PC-3 (cell line): ENCODE data around the gene TBC1D13. TPM values are rescaled to one million over a fixed set of nuclear protein-coding genes. Genes with fewer than 3 reads are reported as not detected.

Source experiments
- ATAC-seq: fragments of 200-7000 bp; cut with Tn5 transposase; 2 replicates; pipeline ENCODE4 v1.9.1; 2020; ENCODE audit warnings: mild to moderate bottlenecking, moderate library complexity
- BruUV-seq: library from RNA; stranded (reverse); fragments of 400-500 nt; replicated peaks from 2 replicates; lab custom pipeline; 2021; lab: Mats Ljungman, UMichigan
- CTCF ChIA-PET: fragments of 300-600 bp; sonication (Branson Sonifier 250); formaldehyde crosslinking; loops from one replicate; lab custom pipeline; 2022; ENCODE audit warnings: antibody characterized with exemption; lab: Charles Lee
- POLR2A ChIA-PET: fragments of 300-600 bp; sonication (Branson Sonifier 250); formaldehyde crosslinking; loops from one replicate; lab custom pipeline; 2022; ENCODE audit warnings: antibody characterized with exemption; ENCODE audit not compliant: unreplicated experiment; lab: Charles Lee
- DNase-seq: peaks from one replicate; pipeline ENCODE4 v3.0.0-alpha.2; 2015
- H2AFZ ChIP-seq: fragments of 300-600 bp; sonication (generic); 2 replicates; pipeline ENCODE4 v1.6.0; 2016; ENCODE audit warnings: antibody characterized with exemption, low read length
- H3F3A ChIP-seq: fragments of 300-600 bp; sonication (generic); one replicate; pipeline ENCODE4 v1.6.0; 2017; ENCODE audit warnings: antibody characterized with exemption, low read length, control low read depth, mild to moderate bottlenecking; ENCODE audit not compliant: unreplicated experiment
- H3K27ac ChIP-seq: fragments of 300-600 bp; sonication (generic); 2 replicates; pipeline ENCODE4 v1.5.1; 2016; ENCODE audit warnings: mild to moderate bottlenecking, low read length
- H3K27me3 ChIP-seq: fragments of 300-600 bp; sonication (generic); 2 replicates; pipeline ENCODE4 v1.6.1; 2016; ENCODE audit warnings: low read length, mixed read lengths
- H3K36me3 ChIP-seq: fragments of 300-600 bp; sonication (generic); 2 replicates; pipeline ENCODE4 v1.6.1; 2016; ENCODE audit warnings: low read depth, mixed run types, low read length, mixed read lengths
- H3K4me1 ChIP-seq: fragments of 300-600 bp; sonication (generic); 2 replicates; pipeline ENCODE4 v1.5.1; 2016; ENCODE audit warnings: low read length; ENCODE audit not compliant: insufficient read depth
- H3K4me2 ChIP-seq: fragments of 300-600 bp; sonication (generic); 2 replicates; pipeline ENCODE4 v1.6.0; 2016; ENCODE audit warnings: low read length
- H3K4me3 ChIP-seq: fragments of 300-600 bp; sonication (generic); 2 replicates; pipeline ENCODE4 v1.5.1; 2016; ENCODE audit warnings: mild to moderate bottlenecking, low read length, mixed read lengths
- H3K79me2 ChIP-seq: fragments of 300-600 bp; sonication (generic); 2 replicates; pipeline ENCODE4 v1.6.1; 2017; ENCODE audit warnings: low read length, mixed read lengths
- H3K9ac ChIP-seq: fragments of 300-600 bp; sonication (generic); 2 replicates; pipeline ENCODE4 v1.6.0; 2016; ENCODE audit warnings: mild to moderate bottlenecking, low read length
- H3K9me2 ChIP-seq: fragments of 300-600 bp; sonication (generic); replicated peaks from 2 replicates; pipeline ENCODE4 v1.6.1; 2016; ENCODE audit warnings: mixed run types, low read length, mixed read lengths
- H3K9me3 ChIP-seq: fragments of 300-600 bp; sonication (generic); 2 replicates; pipeline ENCODE4 v1.6.1; 2016; ENCODE audit warnings: low read length, mixed read lengths
- H4K20me1 ChIP-seq: fragments of 300-600 bp; sonication (generic); 2 replicates; pipeline ENCODE4 v1.6.1; 2016; ENCODE audit warnings: low read length, mixed read lengths
- CTCF ChIP-seq: fragments of 300-600 bp; sonication (generic); conservative IDR thresholded peaks from 2 replicates; pipeline ENCODE4 v1.5.1; 2017; ENCODE audit warnings: antibody characterized with exemption, low read depth, mild to moderate bottlenecking, low read length
- EZH2 ChIP-seq: fragments of 300-600 bp; sonication (generic); IDR thresholded peaks from one replicate; pipeline ENCODE4 v1.6.1; 2017; ENCODE audit warnings: antibody characterized with exemption, mild to moderate bottlenecking, low read length; ENCODE audit not compliant: unreplicated experiment
- EZH2phosphoT487 ChIP-seq: fragments of 300-600 bp; sonication (generic); IDR thresholded peaks from 2 replicates; pipeline ENCODE4 v1.6.1; 2018; ENCODE audit warnings: mild to moderate bottlenecking, antibody characterized with exemption, low read length, borderline replicate concordance
- intact Hi-C: fragments of 100-400 bp; cut with micrococcal nuclease; formaldehyde crosslinking; loops from 2 replicates; pipeline ENCODE4 v1.9.0; 2023
- total RNA-seq: library from RNA; depleted of rRNA; stranded (reverse); fragments of >200 nt; gene quantifications from 2 replicates; pipeline ENCODE4 v1.2.3, GENCODE V29; 2014

Gene TBC1D13
- total RNA-seq, 1 experiment from 2014 or later, result 15.0 TPM

GRCh38 chr9:128819716-128820664 is 32.9 kb downstream of the TBC1D13 start:
- ChIA-PET CTCF (interaction anchor here (0.6 to 0.8 kb wide), 2 partner anchors 32 to 208 kb away, joined by 3 to 5 read pairs; partner anchors contain the start of gene SH3GLB2), POLR2A (no interaction called here)
- no peaks in the 10 kb centered on the region for H4K20me1 ChIP-seq
- DNase-seq (peak; percentile 51), ATAC-seq (peak; percentile 41)
- intact Hi-C loops, result no loop called here
- no peaks in the 10 kb centered on the region for H3K27me3 ChIP-seq
- TSS peak; percentile 41 for BruUV-seq
- H3K79me2 ChIP-seq, result 0 out of 2 replicates have a peak, but pooled peaks cover 11% of the 10 kb centered on the region
- peak overlapping the region; percentile 77; the same call in 1 of the 2 replicates for H3K4me3 ChIP-seq
- H3F3A ChIP-seq, result no peaks in the 10 kb centered on the region
- peaks cover 4% of the 10 kb centered on the region; the same call in 1 of the 2 replicates for H3K4me1 ChIP-seq
- H3K9me3 ChIP-seq, result no peaks in the 10 kb centered on the region
- H3K9ac ChIP-seq, result no peak overlapping the region
- TF ChIP-seq EZH2phosphoT487, result no peak
- no peak for TF ChIP-seq EZH2
- TF ChIP-seq CTCF, result no peak
- no peak overlapping the region for H3K27ac ChIP-seq
- H2AFZ ChIP-seq, result no peak overlapping the region
- H3K4me2 ChIP-seq, result peak overlapping the region; percentile 93
- no peaks in the 10 kb centered on the region for H3K9me2 ChIP-seq
- H3K36me3 ChIP-seq, result peaks cover 9% of the 10 kb centered on the region; the same call in 1 of the 2 replicates

GRCh38 chr9:128820665-128821583 is 33.9 kb downstream of the TBC1D13 start:
- ATAC-seq, result no peak
- no peaks in the 10 kb centered on the region for H3K9me2 ChIP-seq
- H3K27ac ChIP-seq, result no peak overlapping the region
- H3F3A ChIP-seq, result no peaks in the 10 kb centered on the region
- H2AFZ ChIP-seq, result no peak overlapping the region
- peaks cover 4% of the 10 kb centered on the region; the same call in 1 of the 2 replicates for H3K4me1 ChIP-seq
- H4K20me1 ChIP-seq, result no peaks in the 10 kb centered on the region
- H3K27me3 ChIP-seq, result no peaks in the 10 kb centered on the region
- intact Hi-C loops, result no loop called here
- ChIA-PET CTCF (no interaction called here), POLR2A (no interaction called here)
- no peak for TF ChIP-seq EZH2phosphoT487
- TF ChIP-seq CTCF, result no peak
- TF ChIP-seq EZH2, result no peak
- H3K9me3 ChIP-seq, result no peaks in the 10 kb centered on the region
- DNase-seq, result no peak
- 0 out of 2 replicates have a peak, but pooled peaks cover 11% of the 10 kb centered on the region for H3K79me2 ChIP-seq
- no peak overlapping the region for H3K4me2 ChIP-seq
- H3K4me3 ChIP-seq, result no peak overlapping the region
- no TSS peak for BruUV-seq
- H3K9ac ChIP-seq, result no peak overlapping the region
- H3K36me3 ChIP-seq, result peaks cover 9% of the 10 kb centered on the region; the same call in 1 of the 2 replicates
